B cell (primary cell): ENCODE results near the gene ZFAND6.

ENCODE experiments used
- CTCF ChIP-seq: fragments of 200-600 bp; IDR thresholded peaks from one replicate; pipeline ENCODE4 v1.8.0; 2022; ENCODE audit warnings: antibody characterized with exemption, mild to moderate bottlenecking
- EZH2 ChIP-seq: IDR thresholded peaks from 2 replicates; pipeline ENCODE4 v1.6.1; 2012; ENCODE audit warnings: borderline replicate concordance, low read depth, mild to moderate bottlenecking, moderate library complexity, low read length; ENCODE audit not compliant: insufficient read depth, poor library complexity, severe bottlenecking

GRCh38 chr15:80186066-80186465 is 126.6 kb downstream of the ZFAND6 start:
- TF ChIP-seq CTCF (no peak), EZH2 (no peak)
